Dermis blood vessel endothelial cell (primary cell): Measurements from ENCODE around the gene RALGPS1. TPM values are rescaled to one million over a fixed set of nuclear protein-coding genes. Genes with fewer than 3 reads are reported as not detected.

Source experiments
- DNase-seq: peaks from one replicate; pipeline ENCODE4 v3.0.0; 2010
- total RNA-seq: library from RNA; depleted of rRNA; stranded (reverse); fragments of >200 nt; gene quantifications from 2 replicates; pipeline ENCODE4 v1.2.3, GENCODE V29; 2014

The RALGPS1 gene
- total RNA-seq, 1 donor from 2014 or later, result 3.1 TPM

DNA sequence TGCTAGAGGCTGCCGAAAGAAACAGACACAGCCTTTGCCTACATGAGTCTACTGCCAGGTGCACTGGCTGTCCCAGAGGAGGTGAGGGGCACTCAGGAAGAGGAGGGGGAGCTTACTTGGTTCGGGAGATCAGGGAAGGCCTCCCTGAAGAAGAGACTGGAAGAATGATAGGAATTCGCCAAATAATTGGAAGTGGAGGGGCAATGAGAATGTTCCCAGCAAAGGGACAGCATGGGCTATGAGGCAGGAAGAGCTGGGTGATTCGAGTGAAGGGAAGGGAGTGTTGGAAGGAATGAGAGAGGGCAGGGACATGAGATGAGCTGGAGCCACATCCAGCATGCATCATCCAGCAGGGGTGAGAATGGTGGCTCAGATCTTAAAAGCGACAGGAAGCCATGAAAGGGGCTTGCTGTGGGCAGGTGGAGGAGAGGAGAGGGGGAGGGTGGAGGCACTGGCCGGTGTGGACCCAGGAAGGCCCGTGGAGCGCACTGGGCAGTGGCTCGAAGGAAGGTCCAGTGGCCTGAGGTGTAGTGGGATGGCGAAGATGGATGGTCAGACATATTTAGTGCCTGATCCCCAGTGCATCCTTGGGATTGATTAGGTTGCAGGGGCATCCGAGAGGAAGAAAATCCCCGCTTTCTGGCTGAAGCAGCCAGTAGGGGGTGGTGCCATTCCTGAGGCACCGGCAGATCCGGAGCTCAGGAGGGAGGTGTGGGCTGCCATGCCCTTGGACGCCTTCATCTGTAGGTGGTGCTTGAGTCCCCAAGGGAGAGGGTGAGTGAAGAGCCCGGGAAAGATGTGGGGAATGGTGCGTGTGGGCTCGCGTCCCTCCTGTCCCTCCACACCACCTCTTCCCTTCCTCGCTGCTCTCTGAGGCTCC, 296.5 kb downstream of the RALGPS1 start:
- DNase-seq, result no peak

DNA sequence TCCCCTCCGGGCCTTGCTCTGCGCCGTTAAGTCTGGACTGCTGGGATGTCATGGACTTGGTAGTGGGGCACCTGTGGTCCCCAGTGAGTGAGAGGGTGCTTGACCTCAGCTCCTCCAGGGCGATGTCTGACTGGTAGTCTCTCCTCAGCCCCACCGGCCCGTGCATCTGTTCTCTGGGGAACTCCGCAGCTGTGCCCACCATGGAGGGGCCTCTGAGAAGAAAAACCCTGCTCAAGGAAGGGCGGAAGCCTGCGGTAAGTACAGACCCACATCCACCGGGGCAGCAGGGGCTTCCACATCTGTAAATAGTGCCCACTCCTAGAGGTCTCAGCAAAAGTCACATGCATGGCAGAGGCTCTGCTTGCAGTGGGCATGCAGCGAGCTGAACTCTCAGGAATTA, 297.4 kb downstream of the RALGPS1 start:
- DNase-seq, result no peak

DNA sequence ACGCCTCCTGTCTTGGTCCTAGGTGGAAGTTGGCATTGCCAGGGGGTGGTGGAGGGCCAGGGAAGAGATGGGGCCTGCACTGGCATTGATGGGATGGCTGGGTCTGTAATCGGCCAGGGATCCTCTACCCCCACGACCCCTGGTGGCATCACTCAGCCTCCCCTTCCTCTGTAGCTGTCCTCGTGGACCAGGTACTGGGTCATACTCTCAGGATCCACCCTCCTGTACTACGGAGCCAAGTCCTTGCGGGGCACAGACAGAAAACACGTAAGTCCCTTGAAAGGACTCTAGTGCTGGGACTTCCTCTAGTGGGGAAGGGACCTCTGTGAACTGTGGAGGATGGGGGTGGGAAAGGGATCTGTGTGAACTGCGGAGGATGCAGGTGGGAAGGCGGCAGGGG, 297.9 kb downstream of the RALGPS1 start:
- no peak for DNase-seq

DNA sequence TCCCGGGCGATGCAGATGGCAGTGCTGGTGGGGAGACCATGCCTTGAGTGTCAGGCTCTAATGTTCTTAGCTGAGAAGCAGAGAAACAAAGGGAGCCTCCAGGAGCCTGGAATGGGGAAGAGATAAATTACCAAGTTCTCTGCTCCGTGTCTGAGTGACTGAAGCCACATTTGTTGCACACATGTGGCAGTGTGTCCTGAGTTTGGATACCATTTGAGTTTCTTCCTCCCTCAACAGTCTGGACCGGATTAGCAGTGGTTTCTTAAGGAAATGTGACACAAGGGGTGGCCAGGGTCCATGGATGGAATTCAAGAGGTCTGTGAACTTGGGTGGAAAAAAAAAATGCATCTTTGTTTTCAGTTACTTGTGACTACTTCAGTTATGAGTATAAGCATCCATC, 299.3 kb downstream of the RALGPS1 start:
- no peak for DNase-seq

DNA sequence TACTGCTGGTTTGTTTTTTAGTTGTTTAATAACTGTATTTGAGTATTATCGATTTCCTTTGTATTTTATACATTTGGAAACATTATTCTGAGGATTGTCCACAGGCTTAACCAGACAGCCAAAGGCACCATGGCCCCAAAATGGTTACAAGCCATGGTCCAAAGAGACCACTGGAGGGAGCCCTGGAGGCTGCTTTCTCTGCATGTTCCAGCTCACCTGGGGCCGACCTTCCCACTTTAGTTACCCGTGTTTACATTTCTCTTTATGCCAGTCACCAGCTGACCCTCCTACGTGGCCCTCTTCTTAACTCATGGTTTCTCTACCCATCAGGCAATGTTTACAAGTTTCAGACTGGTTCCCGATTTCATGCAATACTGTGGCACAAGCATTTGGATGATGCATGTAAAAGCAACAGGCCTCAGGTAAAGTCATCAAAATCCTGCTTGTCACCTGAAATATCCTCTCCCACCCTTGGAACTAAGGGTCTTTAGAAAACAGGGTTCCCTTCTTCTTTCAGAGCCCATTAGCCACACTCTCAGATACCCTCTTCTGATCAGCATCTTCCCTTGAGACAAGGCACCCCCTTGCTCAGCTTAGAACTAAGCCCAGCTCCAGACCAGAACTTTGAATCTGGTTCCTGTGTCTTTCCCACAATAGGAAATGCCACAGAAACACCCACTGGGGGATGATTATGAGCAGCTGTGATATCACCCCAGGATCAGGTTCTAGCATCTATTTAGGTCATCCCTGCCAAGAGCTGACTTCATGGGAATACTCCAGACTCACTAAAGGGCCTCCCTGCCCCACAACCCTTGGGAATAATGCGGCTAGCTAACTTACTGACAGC, 300.1 kb downstream of the RALGPS1 start:
- DNase-seq, result peak; percentile 75

DNA sequence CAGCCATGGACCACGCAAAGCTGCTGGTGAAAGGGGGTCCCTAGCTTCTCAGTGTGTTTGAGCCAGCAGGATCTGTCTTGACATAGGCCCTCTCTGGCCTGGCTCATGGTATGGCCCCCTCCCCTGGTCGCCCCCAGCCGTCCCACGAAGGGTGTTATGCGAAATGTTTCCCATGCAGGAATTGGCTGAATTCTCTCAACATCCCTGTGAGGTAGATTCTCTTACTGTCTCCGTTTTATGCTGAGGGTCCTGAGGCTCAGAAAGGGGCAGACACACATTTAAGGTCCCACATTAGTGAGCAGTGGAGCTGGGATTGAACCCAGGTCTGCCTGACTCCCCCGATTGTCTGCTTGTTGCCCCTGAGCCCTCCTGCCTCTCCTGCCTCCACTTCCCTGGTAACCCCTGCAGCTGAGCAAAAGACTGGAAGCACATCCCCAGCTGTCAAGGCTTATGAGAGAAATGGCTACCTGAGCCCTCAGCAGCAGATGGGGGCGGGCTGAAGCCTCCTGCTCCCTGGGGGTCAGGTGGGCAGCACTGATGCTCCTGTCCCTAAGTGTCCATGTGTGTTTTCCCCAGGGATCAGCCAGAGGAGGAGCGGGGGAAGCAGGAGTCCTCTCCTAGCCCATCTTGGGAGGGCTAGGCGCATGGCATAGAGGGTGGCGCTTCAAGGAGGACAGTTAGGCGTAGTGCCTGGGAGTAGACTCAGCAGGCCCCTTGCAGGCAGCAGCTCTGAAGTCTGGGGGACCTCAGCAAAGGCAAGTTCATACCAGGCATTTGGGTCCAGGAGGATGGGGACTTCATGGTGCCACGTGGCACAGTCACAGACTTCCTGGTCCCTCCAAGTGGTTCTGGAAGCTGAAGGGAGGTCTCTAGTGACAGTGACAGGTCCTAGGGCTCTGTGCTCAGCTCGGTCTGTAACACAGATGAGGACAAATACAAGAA, 301.0 kb downstream of the RALGPS1 start:
- no peak for DNase-seq

DNA sequence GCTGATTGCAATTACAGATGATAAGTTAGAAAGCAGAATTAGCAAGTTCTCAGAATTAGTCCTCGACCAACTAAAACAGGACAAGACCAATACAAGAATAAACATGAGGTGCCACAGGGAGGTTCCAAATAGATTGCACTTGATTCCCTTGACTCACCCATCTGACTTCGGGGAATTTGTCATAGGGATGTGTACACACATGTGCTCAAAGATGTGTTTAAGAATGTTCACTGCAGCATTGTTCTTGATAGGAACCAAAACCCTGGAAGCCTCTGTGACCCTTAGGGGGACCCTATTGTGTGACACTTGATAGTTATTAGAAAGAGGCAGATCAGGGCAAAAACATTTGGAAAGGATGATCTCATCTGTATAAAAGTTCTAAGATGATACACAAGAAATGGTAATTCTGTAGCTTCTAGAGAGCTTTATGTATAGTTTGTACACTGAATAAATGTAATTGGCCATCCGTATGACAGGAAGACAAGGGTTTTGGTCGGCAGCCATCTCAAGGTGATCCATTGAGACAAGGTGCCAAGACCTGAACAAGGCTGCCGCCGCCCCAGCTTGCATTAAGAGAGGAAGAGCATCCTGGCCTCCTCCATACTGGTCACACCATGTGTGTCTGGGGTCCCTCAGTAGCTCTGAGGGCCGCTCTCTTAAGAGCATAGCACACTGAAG, 301.8 kb downstream of the RALGPS1 start:
- no peak for DNase-seq

DNA sequence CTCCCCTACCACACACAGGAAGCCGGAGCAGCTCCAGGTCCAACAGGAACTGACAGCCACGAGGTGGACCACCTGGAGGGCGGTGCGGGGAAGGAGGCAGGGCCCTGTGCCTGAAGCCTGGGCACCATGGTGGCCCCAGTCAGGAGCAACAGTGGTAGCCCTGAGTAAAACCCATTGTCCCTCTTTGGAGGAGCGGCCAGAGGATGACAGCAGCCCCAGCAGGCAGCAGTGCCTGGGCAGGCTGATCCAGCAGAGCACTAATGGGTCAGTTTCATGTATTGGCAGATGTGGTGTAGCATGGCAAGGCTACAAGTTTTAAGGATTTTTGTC, 302.3 kb downstream of the RALGPS1 start:
- no peak for DNase-seq

DNA sequence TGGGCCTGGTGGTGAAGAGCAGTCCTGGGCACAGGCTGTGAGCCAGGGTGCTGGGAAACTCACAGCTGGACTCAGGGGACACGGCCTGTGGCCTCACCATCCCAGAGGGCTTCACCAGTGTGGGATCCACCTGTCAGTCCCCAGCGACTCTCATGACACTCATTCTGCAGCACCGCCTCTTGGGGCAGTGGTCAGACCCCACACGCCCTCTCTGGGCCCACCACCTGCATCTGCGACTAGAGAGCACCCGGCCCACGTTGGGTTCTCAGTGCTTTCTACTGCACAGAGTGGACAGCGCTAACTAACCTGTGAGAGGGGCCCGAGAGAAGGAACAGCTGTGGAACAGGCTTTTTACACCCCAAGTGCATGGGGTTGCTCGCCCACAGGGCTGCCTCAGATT, 304.2 kb downstream of the RALGPS1 start:
- no peak for DNase-seq

DNA sequence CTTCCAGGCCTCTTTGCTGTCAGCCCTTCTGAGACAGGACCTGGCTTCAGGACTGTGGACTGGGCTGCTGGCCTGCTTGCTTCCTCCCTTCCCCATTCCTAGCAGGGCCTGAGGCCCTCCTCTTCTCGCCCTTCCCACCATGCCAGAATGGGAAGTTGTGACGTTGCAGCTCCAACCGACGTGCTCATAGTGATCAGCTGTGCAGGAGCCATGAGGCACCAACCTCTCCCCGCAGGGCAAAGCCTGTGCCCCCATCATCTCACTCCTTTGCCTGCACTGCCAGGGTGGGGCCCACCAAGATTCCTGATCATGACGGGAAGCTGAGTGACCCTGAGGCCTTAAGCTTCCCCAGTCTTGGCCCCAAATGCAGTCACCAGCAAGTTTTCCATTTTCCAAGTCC, 304.9 kb downstream of the RALGPS1 start:
- no peak for DNase-seq

DNA sequence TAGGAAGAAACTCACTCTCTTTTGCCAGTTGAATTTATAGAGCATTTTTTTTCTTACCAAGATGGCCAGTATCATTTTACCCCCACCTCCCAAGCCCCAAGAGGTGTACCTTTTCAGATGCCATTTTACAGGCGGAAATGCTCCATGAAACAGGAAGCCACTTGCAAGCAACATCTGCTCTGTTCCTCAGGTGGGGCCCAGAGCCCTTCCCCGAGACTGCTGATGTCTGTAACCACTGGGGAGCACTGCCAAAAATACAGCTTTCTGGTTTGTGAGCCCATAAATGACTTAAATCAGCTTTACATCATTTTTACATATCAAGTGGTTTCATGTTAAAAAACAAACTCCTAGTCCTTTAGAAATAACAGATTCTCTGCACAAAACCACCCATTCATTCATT, 307.1 kb downstream of the RALGPS1 start:
- DNase-seq, result no peak

DNA sequence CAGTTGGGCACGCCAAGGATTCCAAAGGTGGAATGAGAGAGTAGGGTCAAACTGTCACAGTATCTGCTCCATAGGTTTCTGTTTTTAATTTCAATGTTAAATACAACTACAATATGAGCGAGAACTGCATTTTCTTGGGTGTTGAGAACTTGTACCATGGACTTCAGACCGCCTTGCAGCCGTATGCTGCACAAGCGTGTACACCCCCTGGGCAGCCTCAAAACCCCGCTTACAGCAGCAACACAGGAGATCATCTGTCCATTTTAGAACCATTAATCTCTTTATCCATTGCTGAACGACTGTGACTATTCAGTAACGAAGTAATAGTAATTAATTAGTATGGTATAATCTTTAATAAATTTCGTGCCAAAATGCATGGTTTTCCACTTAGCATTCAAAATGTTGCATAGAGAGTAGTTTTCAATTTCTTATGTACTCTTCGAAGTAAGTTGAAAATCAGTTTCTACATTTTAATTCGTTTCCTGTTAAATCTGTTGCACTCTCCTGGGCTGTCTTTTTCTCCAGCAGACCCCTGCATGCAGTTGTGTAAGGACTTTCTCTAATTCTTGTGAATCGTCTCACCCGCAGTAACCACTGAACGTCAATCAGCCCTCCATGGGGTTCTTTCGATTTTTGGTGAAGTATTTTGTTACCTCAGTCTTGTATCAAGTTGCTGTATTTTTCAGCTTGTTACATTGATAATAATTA, 308.0 kb downstream of the RALGPS1 start:
- DNase-seq, result no peak

DNA sequence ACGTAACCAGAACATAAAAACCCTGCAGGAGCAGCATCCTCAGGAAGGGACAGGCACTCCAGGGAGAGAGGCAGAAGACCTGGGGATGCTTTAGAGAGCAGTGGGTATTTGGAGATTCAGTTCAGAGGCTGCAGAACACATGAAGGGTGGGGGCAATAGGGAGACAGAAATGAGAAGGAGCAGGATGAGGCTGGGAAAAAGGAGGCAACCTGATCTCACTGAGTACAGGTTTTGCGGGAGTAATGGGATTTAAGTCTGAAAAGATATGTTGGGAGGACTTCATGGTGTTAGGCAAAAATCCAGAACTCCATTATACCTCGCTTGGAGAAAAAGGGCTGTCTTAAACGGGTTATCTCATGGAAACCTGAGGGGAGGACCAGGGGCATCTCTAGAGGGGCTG, 308.7 kb downstream of the RALGPS1 start:
- DNase-seq, result no peak

DNA sequence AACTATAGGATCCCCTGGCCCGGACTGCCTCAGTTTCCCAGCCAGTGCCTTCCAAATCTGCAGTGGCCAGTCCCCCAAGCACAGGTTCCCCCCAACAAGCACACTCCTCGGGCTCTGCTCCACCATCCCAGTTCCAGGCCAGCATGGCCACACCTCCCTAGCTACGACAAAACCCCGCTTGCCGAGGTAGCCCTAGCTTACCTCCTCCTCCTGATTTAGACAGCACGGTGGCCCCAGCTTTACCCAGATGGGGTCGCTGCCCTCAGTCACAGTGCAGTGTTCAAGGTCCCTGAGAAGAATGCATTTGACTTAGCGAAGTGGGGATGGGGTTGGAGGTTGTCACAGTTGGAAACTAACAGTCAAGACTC, 309.2 kb downstream of the RALGPS1 start:
- no peak for DNase-seq

DNA sequence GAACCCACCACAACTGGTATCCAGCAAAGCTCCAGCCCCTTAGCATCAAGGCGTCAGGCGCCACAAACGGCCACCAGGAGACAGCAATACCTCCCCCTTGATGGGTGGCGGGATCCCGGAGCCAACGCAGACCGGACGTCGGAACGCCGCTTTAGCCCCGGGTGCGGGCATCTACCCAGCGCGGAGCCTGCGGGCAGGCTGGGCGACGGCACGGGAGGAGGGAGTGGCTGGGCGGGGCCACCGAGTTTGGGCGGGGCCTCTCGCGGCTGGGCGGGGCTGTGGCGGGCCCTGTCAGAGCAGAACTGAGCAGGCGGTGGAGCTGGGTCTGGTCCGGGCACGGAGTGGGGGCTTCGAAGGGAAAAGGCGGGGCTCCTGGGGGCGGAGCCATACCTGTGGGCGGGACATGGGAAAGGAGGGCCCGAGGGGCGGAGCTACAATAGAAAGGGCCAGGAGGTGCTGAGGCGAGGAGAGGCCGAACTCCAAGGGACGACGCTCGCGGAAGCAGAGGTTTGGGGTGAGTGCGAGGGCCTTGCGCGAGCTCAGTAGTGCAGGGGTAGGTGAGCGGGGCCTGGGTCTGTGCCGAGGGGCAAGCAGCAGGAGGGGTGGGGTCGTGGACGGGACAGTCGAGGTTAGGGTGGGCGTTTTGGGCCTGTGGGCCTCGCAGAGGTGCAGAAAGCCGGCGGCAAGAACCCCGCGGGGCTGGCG, 309.7 kb downstream of the RALGPS1 start:
- DNase-seq, result peak; percentile 76

DNA sequence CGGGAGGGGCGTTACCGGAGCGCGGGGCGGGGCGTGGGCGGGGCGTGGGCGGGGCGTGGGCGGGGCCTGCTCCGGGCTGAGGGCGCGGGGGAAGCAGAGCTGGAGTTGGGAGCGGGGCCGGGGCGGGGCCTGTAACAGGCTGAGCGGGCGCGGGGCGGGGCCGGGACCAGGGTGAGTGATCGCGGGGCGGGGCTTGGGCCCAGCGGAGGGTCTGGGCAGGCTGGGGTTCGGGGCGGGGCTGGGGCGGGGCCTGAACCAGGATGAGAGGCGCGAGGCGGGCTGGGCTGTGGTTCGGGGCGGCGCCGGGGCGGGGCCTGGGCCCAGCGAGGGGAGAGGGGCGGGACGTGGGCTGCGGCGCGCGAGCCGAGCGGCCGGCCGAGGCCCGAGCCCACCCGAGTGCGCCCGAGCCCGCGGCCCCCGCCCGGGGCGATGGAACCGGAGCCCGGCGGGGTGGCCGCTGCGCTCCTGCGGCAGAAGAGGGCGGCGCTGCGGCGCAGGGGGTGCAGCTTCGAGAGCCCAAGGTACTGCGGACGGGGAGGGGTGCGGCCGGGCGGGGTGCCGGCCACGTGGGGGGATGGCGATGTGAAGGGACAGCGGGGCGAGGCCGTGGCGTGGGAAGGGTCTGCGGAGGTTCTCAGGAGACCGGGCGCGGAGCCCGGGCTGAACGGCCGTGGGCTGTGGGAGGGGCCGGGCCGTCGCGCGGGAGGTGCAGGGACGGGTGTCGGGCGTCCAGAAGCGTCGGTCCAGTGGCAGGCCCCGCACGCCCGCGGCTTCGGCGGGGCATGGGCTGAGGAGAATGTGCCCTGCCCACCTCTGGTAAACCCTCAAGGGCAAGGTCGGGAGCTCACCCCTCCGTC, 310.5 kb downstream of the RALGPS1 start:
- peak; percentile 93 for DNase-seq

DNA sequence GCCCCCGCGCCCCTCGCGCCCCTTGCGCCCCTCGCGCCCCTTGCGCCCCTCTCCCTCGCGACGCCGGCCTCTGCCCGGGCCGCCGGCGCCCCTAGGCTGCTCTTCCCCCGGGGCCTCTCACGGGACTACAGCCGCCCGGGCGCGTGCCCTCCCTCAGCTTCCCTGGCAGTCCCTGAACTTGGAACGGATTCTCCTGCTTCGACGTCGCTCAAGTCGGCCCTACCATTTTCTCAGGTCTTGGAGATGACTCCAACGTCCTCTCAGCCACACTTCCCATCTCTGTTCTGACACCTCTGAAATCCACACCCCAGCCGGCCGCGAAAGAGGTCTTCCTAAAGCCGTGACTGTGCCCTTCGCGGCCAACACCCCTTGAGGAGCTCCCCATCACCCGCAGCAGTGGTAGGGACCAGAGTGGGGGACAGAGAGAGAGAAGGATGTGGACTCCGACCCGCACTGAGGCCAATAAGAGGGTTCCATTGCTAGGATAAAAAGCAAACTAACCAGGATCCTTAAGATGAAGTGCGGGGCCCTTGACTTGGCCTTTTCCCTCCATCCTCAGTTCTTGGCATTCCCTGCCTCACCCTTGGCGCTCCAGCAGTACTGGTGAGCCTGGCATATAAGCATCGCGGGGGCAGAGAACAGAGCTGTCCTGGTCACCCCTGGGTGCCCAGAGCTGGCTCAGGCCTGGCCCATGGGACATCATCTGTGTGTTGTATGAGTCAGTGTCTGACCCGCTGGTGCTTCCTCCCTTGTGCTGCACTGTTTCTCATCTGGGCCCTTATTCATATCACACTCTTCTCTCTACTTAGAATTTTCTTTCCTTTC, 311.4 kb downstream of the RALGPS1 start:
- no peak for DNase-seq

DNA sequence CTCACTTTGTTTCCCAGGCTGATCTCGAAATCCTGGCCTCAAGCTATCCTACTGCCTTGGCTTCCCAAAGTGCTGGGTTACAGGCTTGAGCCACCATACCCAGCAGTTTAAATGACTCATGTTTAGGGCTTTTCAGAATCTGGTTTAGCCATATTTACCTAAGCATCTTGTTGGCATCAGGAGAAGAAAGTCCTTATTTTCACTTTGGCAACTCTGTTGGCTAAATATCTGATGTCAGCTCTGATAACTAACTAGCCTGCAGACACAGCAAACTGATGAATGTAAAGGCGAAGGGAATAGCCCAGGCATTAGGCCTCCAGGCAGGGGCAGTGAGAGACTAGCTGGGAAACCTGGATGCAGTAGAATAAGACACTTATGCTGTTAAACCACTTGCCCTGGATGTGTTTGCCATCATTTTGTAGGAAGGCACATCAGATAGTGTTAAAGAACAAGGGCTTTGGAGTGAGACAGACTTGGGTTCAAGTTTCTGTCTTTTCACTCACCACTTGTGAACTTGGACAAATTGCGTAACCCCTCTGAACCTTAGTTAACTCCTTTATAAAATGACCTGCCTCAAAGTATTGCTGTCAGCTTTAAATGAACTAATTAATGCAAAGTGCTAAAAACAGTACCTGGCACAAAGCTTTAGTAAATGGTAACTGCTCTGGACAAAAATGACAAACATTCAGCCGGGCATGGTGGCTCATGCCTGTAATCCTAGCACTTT, 315.3 kb downstream of the RALGPS1 start:
- DNase-seq, result no peak
